ENCODE results near the gene RRP9.

The RRP9 gene

GRCh38 chr3:51935886-51936755 lies 5.6 kb downstream of the RRP9 start:
- no peak for TF ChIP-seq CTCF (IDR thresholded peaks at IDR 0.05; ENCODE audit: control insufficient read depth, extremely low read depth, insufficient read depth)
- no peak for DNase-seq (ENCODE audit: low read depth)
- H3K4me3 ChIP-seq (ENCODE audit: low read depth, low read length) = no peak overlapping the region

- DNase-seq (ENCODE audit: low read depth) = no peak
- H3K4me3 ChIP-seq (ENCODE audit: low read depth, low read length) = no peak overlapping the region
- no peak for TF ChIP-seq CTCF (IDR thresholded peaks at IDR 0.05; ENCODE audit: control insufficient read depth, extremely low read depth, insufficient read depth)
Observed at GRCh38 chr3:51934991-51935885, 6.5 kb downstream of the RRP9 start.

GRCh38 chr3:51934139-51934850 lies 7.4 kb downstream of the RRP9 start:
- no peak for DNase-seq (ENCODE audit: low read depth)

GRCh38 chr3:51933471-51934138 lies 8.1 kb downstream of the RRP9 start:
- no peak overlapping the region for H3K4me3 ChIP-seq (ENCODE audit: low read depth, low read length)
- TF ChIP-seq CTCF (IDR thresholded peaks at IDR 0.05; ENCODE audit: control insufficient read depth, extremely low read depth, insufficient read depth) = no peak
- DNase-seq (ENCODE audit: low read depth) = no peak

More at GRCh38 chr3:51934139-51934850, 7.4 kb downstream of the RRP9 start:
- H3K4me3 ChIP-seq (ENCODE audit: low read depth, low read length) = no peak overlapping the region
- TF ChIP-seq CTCF (IDR thresholded peaks at IDR 0.05; ENCODE audit: control insufficient read depth, extremely low read depth, insufficient read depth) = no peak

GRCh38 chr3:51932471-51933370 lies 9.0 kb downstream of the RRP9 start:
- H3K4me3 ChIP-seq (ENCODE audit: low read depth, low read length) = no peak overlapping the region
- DNase-seq (ENCODE audit: low read depth) = no peak
- TF ChIP-seq CTCF (IDR thresholded peaks at IDR 0.05; ENCODE audit: control insufficient read depth, extremely low read depth, insufficient read depth) = no peak

All from LNCaP clone FGC (cell line).